GM18520 (cell line): ENCODE measurements around the gene MPC1L.

ENCODE experiments used
- ATAC-seq: cut with Tn5 transposase; IDR thresholded peaks from one replicate; pipeline ENCODE4 v1.9.1; 2021; ENCODE audit not compliant: unreplicated experiment

Gene MPC1L

GRCh38 chrX:40628506-40628905 lies 5.3 kb downstream of the MPC1L start:
- ATAC-seq: no peak

DNA sequence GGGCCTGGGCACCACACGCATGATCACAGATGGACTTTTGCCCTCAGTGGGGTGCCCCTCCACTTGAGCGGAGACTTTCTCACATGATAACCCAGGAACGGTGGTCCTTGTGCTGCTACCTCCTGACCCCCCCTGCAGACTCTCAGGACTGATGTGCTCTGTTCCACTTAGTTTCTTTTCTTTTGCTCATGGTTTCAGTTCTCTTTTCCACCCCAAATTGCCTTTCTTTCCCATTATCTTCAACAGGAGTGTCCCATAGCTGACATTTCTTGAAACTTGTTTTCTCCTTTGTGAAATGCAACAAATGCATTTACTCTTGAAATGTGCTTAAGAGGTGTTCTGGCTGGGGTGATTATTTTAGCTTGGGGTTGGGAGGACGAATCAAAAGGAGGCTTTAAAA lies 9.0 kb downstream of the MPC1L start:
- ATAC-seq: no peak

GRCh38 chrX:40637687-40638086 lies 14.5 kb downstream of the MPC1L start:
- no peak for ATAC-seq

DNA sequence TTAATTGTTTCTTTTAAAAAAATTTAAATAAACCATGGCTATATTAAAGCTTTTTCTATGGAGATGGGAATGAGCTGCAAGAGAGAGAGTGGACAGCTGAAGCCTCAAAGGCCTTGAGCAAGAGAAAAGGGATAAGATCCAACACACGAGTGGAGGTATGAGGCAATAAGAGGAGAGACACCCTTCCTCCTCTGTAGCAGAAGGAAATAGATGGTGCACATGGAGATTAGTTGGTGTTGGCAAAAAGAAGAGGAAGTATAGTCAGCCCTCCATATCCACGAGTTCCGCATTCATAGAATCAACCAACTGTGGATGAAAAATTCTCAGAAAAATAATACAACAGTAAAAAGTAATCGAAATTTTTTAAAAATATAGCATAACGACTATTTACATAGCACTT lies 20.9 kb downstream of the MPC1L start:
- ATAC-seq: no peak

DNA sequence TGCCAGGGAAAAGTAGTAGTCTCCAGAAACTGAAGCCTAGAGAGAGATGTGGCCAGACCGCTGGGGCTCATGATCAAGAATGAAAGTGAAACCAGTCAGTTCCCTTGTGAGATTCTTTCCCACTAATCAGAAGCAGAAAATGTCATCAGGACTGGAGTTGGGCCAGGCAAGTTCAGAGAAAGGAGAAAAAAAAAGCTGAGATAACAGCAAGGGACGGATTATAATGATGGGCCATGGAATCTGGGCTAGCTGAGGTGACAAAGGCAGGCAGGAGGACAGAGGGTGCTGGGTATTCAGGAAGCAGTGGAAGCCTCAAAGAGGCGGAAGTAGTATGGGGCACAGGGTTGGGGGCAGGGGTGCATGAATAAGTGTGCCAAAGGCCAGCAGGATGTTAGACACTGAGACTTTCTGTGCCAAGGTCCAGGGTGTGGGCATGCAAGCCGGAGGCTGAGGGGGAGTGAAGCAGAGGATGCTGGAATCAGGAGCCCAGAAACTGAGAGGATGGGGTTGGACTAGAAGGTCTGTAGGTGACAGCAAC lies 21.7 kb downstream of the MPC1L start:
- no peak for ATAC-seq

DNA sequence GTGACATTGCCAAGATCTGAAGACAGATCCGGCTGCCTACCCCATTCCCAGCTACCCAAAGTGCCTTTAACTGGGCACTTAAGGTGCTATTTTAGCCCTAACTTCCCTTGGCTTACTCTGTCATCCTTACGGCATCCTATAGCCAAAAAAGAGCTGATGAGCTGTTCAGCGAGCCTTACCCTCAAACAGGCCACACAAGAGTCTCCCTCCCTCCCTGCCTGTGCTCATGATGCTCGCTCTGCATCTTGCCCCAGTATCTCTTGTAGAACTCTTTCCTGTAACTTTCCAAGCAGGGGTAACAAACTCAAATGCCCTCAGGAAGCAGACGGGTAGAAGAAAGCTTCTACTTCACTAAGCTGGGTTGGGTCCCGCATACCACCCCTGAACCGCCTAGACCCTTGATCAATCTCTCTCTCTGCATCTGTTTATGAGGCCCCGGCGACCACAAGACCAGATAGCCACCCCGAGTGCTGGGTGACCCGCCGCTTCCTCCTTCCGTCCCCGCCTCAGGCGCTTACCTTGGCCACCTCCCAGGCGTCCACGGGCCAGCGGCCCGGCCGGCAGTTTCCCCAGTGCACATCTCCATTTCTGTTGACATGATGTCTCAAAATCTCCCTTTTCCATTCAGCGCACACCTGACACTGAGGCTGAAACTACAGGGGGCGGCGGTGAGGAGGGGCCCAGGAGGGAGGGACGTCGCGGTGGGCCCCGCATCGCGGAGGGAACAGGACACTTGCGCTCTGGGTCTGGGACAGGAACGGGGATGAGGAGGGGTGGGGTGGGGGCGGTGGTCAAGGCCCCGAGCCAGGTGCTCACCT lies 23.5 kb downstream of the MPC1L start:
- ATAC-seq: peak; percentile 7

- ATAC-seq: peak; percentile 62
Measured at GRCh38 chrX:40647307-40648197, 24.3 kb downstream of the MPC1L start, which contains the start of gene CXorf38. Gene CXorf38, minus strand, starts transcription at chrX:40647561. Its CDS starts 41 bp downstream, at chrX:40647520.

DNA sequence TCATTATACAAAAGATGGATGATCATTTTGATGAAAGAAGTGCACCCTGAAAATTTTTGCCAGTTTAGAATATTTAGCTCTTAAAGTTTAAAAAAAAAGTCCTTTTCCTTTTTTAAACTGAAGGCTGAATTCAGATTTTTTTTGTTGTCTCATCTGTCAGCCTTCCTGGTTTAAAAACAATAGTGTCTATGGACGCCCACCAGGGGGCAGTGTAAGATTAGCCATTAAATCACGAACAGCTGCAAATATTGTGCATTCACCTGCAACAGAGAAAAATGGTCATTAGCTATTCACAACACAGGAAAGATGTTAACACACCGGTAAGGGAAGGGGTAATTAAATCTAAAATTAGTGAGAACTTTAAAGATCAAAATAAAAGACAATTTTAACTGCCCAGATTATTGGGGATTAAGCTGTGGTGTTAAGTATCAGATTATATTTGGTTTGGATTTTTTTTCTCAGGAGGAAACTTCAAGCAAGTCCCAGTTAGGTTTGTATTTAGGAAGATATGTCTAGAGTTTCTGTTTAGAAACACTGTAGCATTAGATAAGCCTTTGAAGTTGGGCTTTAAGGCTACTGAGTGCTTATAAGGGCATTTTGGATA lies 28.5 kb downstream of the MPC1L start:
- no peak for ATAC-seq

GRCh38 chrX:40652664-40653063 lies 29.4 kb downstream of the MPC1L start:
- no peak for ATAC-seq

DNA sequence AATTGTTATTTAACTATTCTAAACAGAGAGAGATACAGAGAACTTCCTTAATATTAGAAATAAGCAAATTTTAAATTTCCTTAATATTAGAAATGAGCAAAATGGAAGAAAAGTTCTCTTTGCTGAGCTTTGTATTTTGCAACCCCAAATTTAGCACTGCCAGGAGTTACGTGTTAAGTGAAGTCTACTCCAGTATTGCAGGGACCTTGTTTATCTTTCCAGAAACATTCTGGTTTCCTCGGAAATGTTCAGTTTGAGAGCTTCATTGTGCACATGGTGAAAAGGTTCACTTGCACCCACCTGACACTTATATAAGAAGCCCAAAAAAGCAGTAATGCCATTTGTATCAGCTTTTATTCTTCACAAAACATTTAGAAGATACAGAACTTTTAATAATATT lies 30.3 kb downstream of the MPC1L start:
- ATAC-seq: no peak

DNA sequence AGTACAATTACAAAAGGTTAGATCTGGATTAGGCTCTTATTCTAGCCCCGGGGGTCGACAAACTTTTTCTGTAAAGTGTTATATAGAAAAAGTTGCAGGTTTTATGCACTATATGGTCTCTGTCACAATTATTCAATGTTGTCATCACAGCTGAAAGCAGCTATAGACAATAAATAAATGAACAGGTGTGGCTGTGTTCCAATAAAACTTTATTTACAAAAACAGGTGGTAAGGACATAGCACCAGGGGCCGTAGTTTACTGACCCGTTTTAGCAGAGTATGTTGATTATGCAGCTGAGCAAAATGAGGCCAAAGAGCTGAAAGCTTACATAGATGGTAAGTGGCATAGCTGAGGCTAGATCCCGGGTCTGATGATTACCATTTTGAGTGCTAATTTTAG lies 37.2 kb downstream of the MPC1L start:
- ATAC-seq: no peak

GRCh38 chrX:40661489-40661888 lies 38.3 kb downstream of the MPC1L start:
- ATAC-seq: no peak

DNA sequence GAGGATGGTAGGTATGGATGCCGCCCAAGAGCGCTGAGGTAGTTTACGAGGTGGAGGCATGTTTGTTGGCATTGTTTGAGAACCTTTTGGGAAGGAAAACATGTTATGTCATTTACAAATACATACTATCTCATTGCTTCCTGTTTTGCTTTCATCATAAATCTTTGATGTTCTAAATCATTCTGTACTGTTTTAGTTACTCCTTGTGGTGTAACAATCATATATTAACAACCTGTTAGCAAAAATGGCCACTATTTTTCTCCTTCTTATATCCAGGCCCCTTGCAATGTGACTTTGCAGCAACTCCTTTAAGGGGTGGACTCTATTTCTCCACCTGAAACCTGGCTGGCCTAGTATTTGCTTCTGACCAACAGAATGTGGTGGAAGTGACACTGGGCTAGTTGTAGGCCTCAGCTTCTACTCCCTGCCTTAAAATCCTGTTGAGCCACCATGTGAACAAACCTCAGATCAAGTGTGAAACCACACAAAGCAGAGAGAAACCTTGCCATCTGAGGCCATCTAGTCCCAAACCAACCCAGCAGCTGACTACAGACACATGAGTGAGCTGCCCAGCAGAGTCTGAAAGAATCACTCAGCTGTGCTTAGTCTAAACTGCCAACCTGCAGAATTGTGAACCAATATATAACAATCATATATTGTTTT lies 40.0 kb downstream of the MPC1L start:
- ATAC-seq: peak; percentile 93

DNA sequence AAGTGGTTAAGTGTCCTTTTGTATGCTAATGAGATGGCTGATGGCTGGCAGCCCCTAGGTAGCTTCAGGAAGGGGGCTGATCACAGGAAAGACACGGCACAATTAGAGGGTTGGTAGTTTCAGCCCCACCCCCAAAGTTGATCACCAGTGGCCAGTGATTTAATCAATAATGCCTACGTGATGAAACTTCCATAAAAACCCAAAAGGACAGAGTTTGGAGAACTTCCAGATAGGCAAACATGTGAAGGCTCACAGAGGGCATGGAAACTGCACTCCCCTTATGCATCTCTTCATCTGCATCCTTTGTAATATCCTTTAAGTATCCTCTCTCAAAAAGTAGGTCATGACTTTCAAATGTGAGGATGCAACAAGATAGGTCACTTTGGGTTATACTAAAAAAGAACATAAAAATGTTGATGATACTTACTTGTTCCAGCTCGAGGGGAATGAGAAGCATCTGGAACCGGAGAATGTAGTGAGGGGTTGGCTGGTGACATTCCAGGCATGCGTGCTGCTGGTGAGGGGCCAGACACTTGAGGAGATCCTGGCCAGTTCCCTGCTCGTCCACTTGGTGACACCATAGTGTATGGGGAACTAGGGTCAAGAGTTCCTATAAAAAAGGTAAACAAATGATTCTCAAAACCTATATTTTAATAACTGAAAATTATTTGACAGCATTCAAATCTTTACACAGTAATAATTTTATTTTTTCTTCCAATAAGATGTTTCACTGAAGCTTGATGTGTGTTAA lies 40.8 kb downstream of the MPC1L start:
- no peak for ATAC-seq

GRCh38 chrX:40671126-40671525 lies 47.9 kb downstream of the MPC1L start:
- ATAC-seq: no peak
